Panc1 (cell line): ENCODE data around the gene C22orf15. TPM values are rescaled to one million over a fixed set of nuclear protein-coding genes. Genes with fewer than 3 reads are reported as not detected.

Source experiments
- ATAC-seq: fragments of 200-7000 bp; cut with Tn5 transposase; 2 replicates; pipeline ENCODE4 v1.9.1; 2020; ENCODE audit warnings: mild to moderate bottlenecking, moderate library complexity
- BruUV-seq: library from RNA; stranded (reverse); fragments of 400-500 nt; replicated peaks from 2 replicates; lab custom pipeline; 2021; lab: Mats Ljungman, UMichigan
- CTCF ChIA-PET: fragments of 300-600 bp; sonication (Branson Sonifier 250); formaldehyde crosslinking; loops from one replicate; lab custom pipeline; 2022; ENCODE audit warnings: antibody characterized with exemption; lab: Charles Lee
- POLR2A ChIA-PET: fragments of 300-600 bp; sonication (Branson Sonifier 250); formaldehyde crosslinking; loops from one replicate; lab custom pipeline; 2022; ENCODE audit warnings: antibody characterized with exemption; lab: Charles Lee
- DNase-seq: peaks from one replicate; pipeline ENCODE4 v3.0.0-alpha.2; 2010; ENCODE audit warnings: low read depth, low spot score
- H3K27ac ChIP-seq: 2 replicates; pipeline ENCODE4 v1.5.1; 2011; ENCODE audit warnings: mild to moderate bottlenecking, low read length, inconsistent platforms
- H3K27me3 ChIP-seq: fragments of 200-500 bp; sonication (Bioruptor generic); 2 replicates; pipeline ENCODE4 v1.6.0; 2014; ENCODE audit warnings: low read length, inconsistent platforms; ENCODE audit not compliant: control insufficient read depth, insufficient read depth
- H3K36me3 ChIP-seq: fragments of 200-500 bp; sonication (Bioruptor generic); 2 replicates; pipeline ENCODE4 v1.5.1; 2014; ENCODE audit warnings: inconsistent platforms, mild to moderate bottlenecking, low read length, moderate library complexity; ENCODE audit not compliant: control insufficient read depth, insufficient read depth
- H3K4me1 ChIP-seq: 2 replicates; pipeline ENCODE4 v1.5.1; 2011; ENCODE audit warnings: inconsistent platforms, mild to moderate bottlenecking, low read length, moderate library complexity; ENCODE audit not compliant: control insufficient read depth, insufficient read depth
- H3K4me3 ChIP-seq, 2 experiments: 2 replicates each; pipeline ENCODE4 v1.5.1; 2011 to 2012; ENCODE audit warnings: low read depth in 2 of 2, low read length in 2 of 2, mild to moderate bottlenecking in 2 of 2, inconsistent platforms in 1 of 2, moderate library complexity in 1 of 2
- H3K9me3 ChIP-seq: fragments of 200-500 bp; sonication (Bioruptor generic); 2 replicates; pipeline ENCODE4 v1.5.1; 2014; ENCODE audit warnings: low read depth, mild to moderate bottlenecking, inconsistent platforms, low read length, moderate library complexity; ENCODE audit not compliant: control insufficient read depth, insufficient read depth
- CTCF ChIP-seq: fragments of 450-650 bp; IDR thresholded peaks from 2 replicates; pipeline ENCODE4 v1.5.1; 2017; ENCODE audit warnings: mild to moderate bottlenecking
- POLR2AphosphoS5 ChIP-seq: IDR thresholded peaks from 2 replicates; pipeline ENCODE4 v1.6.1; 2012; ENCODE audit warnings: mild to moderate bottlenecking, low read depth, low read length, moderate library complexity
- REST ChIP-seq, 2 experiments: IDR thresholded peaks; 2 replicates each; pipeline ENCODE4 v1.6.1; 2011 to 2012; ENCODE audit warnings: low read depth in 2 of 2, control low read depth in 1 of 2, low read length in 1 of 2, mild to moderate bottlenecking in 1 of 2, moderate library complexity in 1 of 2; ENCODE audit not compliant: insufficient read depth in 1 of 2
- SIN3A ChIP-seq: IDR thresholded peaks from 2 replicates; pipeline ENCODE4 v1.6.1; 2012; ENCODE audit warnings: low read depth, mild to moderate bottlenecking, low read length, moderate library complexity, borderline replicate concordance; ENCODE audit not compliant: insufficient read depth
- TCF7L2 ChIP-seq: IDR thresholded peaks from 2 replicates; pipeline ENCODE4 v1.6.1; 2011; ENCODE audit warnings: mild to moderate bottlenecking, low read depth, low read length, inconsistent platforms
- in situ Hi-C: cut with HindIII; loops from 2 replicates; pipeline ENCODE4 v1.10.0; 2016; ENCODE audit warnings: low sequenced_read_pairs, low pct_unique_long_range_greater_than_20kb
- intact Hi-C: fragments of 100-400 bp; cut with micrococcal nuclease; formaldehyde crosslinking; loops from one replicate; pipeline ENCODE4 v1.10.0; 2022; ENCODE audit not compliant: unreplicated experiment
- total RNA-seq: library from RNA; stranded (reverse); gene quantifications from one replicate; pipeline ENCODE4 v1.2.1, GENCODE V29; 2021; ENCODE audit not compliant: unreplicated experiment

The C22orf15 gene
- total RNA-seq, 1 experiment from 2014 or later: not detected

GRCh38 chr22:23780146-23780748 lies 17.5 kb downstream of the C22orf15 start:
- Histone ChIP-seq H3K27ac (no peak overlapping the region), H3K9me3 (no peaks in the 10 kb centered on the region), H3K27me3 (no peaks in the 10 kb centered on the region), H3K36me3 (no peaks in the 10 kb centered on the region), H3K4me1 (peaks cover 6% of the 10 kb centered on the region), H3K4me3 (no peak overlapping the region)
- intact Hi-C loops: no loop called here
- no peak for ATAC-seq
- in situ Hi-C loops: no loop called here
- no TSS peak for BruUV-seq
- TF ChIP-seq POLR2AphosphoS5 (no peak), SIN3A (no peak), TCF7L2 (no peak), CTCF (no peak), REST (IDR thresholded peaks at IDR 0.05; ENCODE audit: insufficient read depth in 1 of 2, low read depth in 2 of 2, low read length in 1 of 2) (no peak)
- ChIA-PET CTCF (no interaction called here), POLR2A (no interaction called here)
- DNase-seq: no peak

GRCh38 chr22:23781065-23781464 lies 18.3 kb downstream of the C22orf15 start:
- H3K27ac ChIP-seq: peak overlapping the region; percentile 13; the same call in 1 of the 2 replicates
- ChIA-PET POLR2A (no interaction called here), CTCF (no interaction called here)
- intact Hi-C loops: no loop called here
- BruUV-seq: no TSS peak
- ATAC-seq (no peak; the same call in 1 of the 2 replicates), DNase-seq (no peak)
- H3K4me1 ChIP-seq: peaks cover 6% of the 10 kb centered on the region
- H3K27me3 ChIP-seq: no peaks in the 10 kb centered on the region
- H3K9me3 ChIP-seq: no peaks in the 10 kb centered on the region
- in situ Hi-C loops: no loop called here
- H3K4me3 ChIP-seq: no peak overlapping the region
- no peaks in the 10 kb centered on the region for H3K36me3 ChIP-seq
- TF ChIP-seq POLR2AphosphoS5 (no peak), SIN3A (no peak), REST (IDR thresholded peaks at IDR 0.05; ENCODE audit: insufficient read depth in 1 of 2, low read depth in 2 of 2, low read length in 1 of 2) (no peak), TCF7L2 (no peak), CTCF (no peak)
